Heart right ventricle (tissue), 16 donors: ENCODE measurements around the gene CGB1. TPM values are rescaled to one million over a fixed set of nuclear protein-coding genes. Genes with fewer than 3 reads are reported as not detected.
"Not testable (repeated sequence)": the region's sequence is repeated elsewhere in the genome, so short reads cannot be mapped to it uniquely, and the experiment has no call there.

ENCODE experiments used
- ATAC-seq, 8 donors: fragments of 200-7000 bp; cut with Tn5 transposase; one replicate each; pipeline ENCODE4 v1.9.1; 2020; ENCODE audit warnings: mild to moderate bottlenecking in 8 of 8, moderate library complexity in 8 of 8, moderate number of reproducible peaks in 1 of 8
- DNase-seq, 2 donors: peaks; one replicate each; pipeline ENCODE4 v3.0.0-alpha.2; 2020
- H3K27ac ChIP-seq, 10 donors: fragments of 200-600 bp; sonication (generic) in 2 of 10; one replicate each; pipeline versions ENCODE4 v1.5.0 to v1.8.0; 2020 to 2022; ENCODE audit warnings: mild to moderate bottlenecking in 3 of 10
- H3K27me3 ChIP-seq, 7 donors: fragments of 200-600 bp; one replicate each; pipeline ENCODE4 v1.8.0; 2021 to 2022; ENCODE audit warnings: mild to moderate bottlenecking in 2 of 7
- H3K36me3 ChIP-seq, 9 donors: fragments of 200-600 bp; sonication (generic) in 1 of 9; one replicate each; pipeline versions ENCODE4 v1.5.0 to v1.8.0; 2020 to 2022; ENCODE audit warnings: mild to moderate bottlenecking in 2 of 9
- H3K4me1 ChIP-seq, 9 donors: fragments of 200-600 bp; sonication (generic) in 1 of 9; one replicate each; pipeline versions ENCODE4 v1.5.0 to v1.8.0; 2020 to 2022; ENCODE audit warnings: mild to moderate bottlenecking in 4 of 9
- H3K4me3 ChIP-seq, 10 donors: fragments of 200-600 bp; sonication (generic) in 2 of 10; one replicate each; pipeline versions ENCODE4 v1.5.0 to v1.8.0; 2020 to 2022; ENCODE audit warnings: mild to moderate bottlenecking in 7 of 10, moderate library complexity in 2 of 10
- H3K9me3 ChIP-seq, 11 donors: fragments of 200-600 bp in 10 of 11; sonication (generic) in 2 of 11; one replicate each; pipeline versions ENCODE4 v1.5.0 to v1.8.0; 2013 to 2022; ENCODE audit warnings: mild to moderate bottlenecking in 2 of 11, control low read depth in 1 of 11, moderate library complexity in 1 of 11
- CTCF ChIP-seq, 9 donors: fragments of 200-600 bp; sonication (generic) in 2 of 9; IDR thresholded peaks; one replicate each; pipeline versions ENCODE4 v1.5.0 to v1.8.0; 2021 to 2022; ENCODE audit warnings: antibody characterized with exemption in 9 of 9, mild to moderate bottlenecking in 5 of 9, moderate library complexity in 1 of 9
- WGBS, 2 donors: extraction: QIAGEN DNeasy Blood & Tissue Kit; methylation state at CpG; one replicate each; pipeline ENCODE4 v1.1.7; 2013; ENCODE audit warnings: inconsistent platforms in 1 of 2; 5-methylcytosine and 5-hydroxymethylcytosine counted together
- intact Hi-C, 10 donors: fragments of 100-400 bp; cut with DNase I; formaldehyde crosslinking; loops; one replicate each; pipeline versions ENCODE4 v1.11.1 to v1.14.2; 2022
- polyA plus RNA-seq, 2 donors: library from polyadenylated mRNA; stranded (reverse); fragments of 200-250 nt; gene quantifications; one replicate each; pipeline ENCODE4 v1.2.3, GENCODE V29; 2013
- total RNA-seq, 10 donors: library from RNA; stranded (reverse); fragmentation: NEBNext Ultra II Directional in 3 of 10; extraction: Animal tissue kit (Norgen Biotek cat#: 25700) in 3 of 10; gene quantifications; one replicate each; pipeline versions ENCODE4 v1.2.1 to v1.2.4, GENCODE V29; 2021 to 2023
- donor health status: Arrhythmogenic right ventricular cardiomyopathy.
- donor health status: ischemic (EF 13 %, LVEDD 7.1; RV severe dilation, severe dysfunction).
- donor health status: healthy with polysubstance abuse.
- donor health status: DM: no; HTN: yes; CAD: no.
- donor health status: DM: no; HTN: no; CAD: no.
- donor health status: ischemic (EF 25% LVEDD 6.9; RV normal size, moderate dysfunction).
- donor health status: ischemic (EF 25% LVEDD 5.7; RV mildly dilated, moderate dysfunction).
- donor health status: healthy.
- donor health status: DM: yes; HTN: yes; CAD: no.
- donor health status: Ischemic cardiomyopathy.
- donor health status: ischemic (EF 35%, LVEDD 5.7; RV mildly dilated, moderate dysfunction).
- donor health status: nonischemic (EF 11% LVEDD 7.7; RV severe dilation, severe dysfunction).
- donor health status: DM: yes; HTN: yes; CAD: no.
- donor health status: PGD.
- donor health status: ischemic (EF 29% LVEDD 5.4; RV normal size, mild dysfunction).
- donor health status: nonischemic (EF 23%, LVEDD 6.1; RV moderate dilation, normal function).

The CGB1 gene
- total and polyA plus RNA-seq, 12 donors = not detected

- Histone ChIP-seq H3K4me3 (no peak overlapping the region), H3K9me3 (no peaks in the 10 kb centered on the region), H3K27ac (no peak overlapping the region), H3K27me3 (no peaks in the 10 kb centered on the region), H3K36me3 (no peaks in the 10 kb centered on the region), H3K4me1 (no peaks in the 10 kb centered on the region)
- ATAC-seq = no peak
- 74 to 79% methylated on average over 17 of the region's 17 CpGs for WGBS, 2 donors
- intact Hi-C loops = no loop called here
- DNase-seq = no peak
- TF ChIP-seq CTCF (IDR thresholded peaks at IDR 0.05) = no peak
Observed at GRCh38 chr19:49042177-49042576, 5.5 kb upstream of the CGB1 start.

DNA sequence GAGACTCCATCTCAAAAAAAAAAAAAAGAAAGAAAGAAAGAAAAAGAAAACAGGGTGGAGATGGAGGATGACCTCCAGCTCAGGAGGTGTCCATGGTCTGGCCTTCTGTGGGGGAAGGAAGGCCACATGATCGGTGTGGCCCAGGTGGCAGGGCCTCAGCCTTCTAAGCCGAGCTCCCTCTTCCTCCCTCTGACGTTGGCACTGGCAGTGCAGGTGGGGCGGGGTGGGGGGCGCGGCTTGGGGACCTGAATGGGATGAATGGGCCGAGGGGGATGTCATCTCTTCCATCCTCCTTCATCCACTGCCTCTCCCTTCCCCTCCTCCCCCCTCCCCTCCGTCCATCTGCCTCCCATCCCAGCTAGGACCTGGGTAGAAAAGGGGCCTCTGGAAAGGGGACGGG lies 3.0 kb upstream of the CGB1 start:
- DNase-seq, ATAC-seq: not testable (repeated sequence)
- WGBS, 2 donors = 60 to 79% methylated on average over 9 of the region's 9 CpGs

DNA sequence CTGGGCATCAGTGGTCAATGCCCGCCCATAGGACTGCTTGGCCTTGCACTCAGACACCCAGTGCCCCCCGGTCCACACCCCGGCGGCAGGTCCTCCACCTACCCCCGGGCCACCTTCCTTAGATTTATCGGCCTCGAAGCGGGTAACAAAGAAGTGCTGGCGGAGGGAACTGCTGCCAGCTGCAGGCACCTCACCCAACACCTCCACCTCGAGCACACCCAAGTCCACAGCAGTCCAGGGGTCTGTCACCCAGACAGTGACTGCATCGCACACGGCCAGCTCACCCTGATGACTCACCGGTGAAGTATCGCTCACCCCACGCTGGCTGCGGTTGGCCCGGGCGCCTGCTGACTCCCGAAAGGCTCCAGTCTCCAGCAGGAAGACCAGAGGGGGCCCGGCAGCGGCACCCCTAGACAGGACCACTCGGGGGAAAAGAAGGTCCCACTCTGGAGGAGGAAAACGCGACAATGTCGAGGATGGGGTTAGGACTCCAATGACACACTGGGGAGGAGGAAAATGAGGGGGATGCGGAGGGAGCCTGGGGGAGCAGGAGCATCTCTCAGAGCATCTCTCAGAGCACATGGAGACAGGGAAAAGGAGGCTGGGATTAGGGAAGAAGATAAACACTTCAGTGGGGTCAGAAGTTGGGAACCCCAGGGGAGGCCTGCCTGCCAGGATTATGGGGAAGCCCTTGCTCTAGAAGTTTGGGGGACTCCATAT lies 2.0 kb upstream of the CGB1 start:
- H3K4me3 ChIP-seq, H3K36me3 ChIP-seq, H3K9me3 ChIP-seq, ATAC-seq, H3K4me1 ChIP-seq, H3K27ac ChIP-seq, H3K27me3 ChIP-seq, intact Hi-C loops, DNase-seq: not testable (repeated sequence)
- 84% methylated on average over 26 of the region's 26 CpGs for WGBS, 2 donors

More for the DNA sequence above, 3.0 kb upstream of the CGB1 start:
- H3K27me3 ChIP-seq, H3K9me3 ChIP-seq, intact Hi-C loops, H3K4me1 ChIP-seq, H3K4me3 ChIP-seq, H3K27ac ChIP-seq, H3K36me3 ChIP-seq: not testable (repeated sequence)

- WGBS, 2 donors = 92 to 94% methylated on average over 6 of the region's 8 CpGs
- H3K9me3 ChIP-seq, intact Hi-C loops: not testable (repeated sequence)
Observed at GRCh38 chr19:49038111-49038510, 1.4 kb upstream of the CGB1 start.

DNA sequence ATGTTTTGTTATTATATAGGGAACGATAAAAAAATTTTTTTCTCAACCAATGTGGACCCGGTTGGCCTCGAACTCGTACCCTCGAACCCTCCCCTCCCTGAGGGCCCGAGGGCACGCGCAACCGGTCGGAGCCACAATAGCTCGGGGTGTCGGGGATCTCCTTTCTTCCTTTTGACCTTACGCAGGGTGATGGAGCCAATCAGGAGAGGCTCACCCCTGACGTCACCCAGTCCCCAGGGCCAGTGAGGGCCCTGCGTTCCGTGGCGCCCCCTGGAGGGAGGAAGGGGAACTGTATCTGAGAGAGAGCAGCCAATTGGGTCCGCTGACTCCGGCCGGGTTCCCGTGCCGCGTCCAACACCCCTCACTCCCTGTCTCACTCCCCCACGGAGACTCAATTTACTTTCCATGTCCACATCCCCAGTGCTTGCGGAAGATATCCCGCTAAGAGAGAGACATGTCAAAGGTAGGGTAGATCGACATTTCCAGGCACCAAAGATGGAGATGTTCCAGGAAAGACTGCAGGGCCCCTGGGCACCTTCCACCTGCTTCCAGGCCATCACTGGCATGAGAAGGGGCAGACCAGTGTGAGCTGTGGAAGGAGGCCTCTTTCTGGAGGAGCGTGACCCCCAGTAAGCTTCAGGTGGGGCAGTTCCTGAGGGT lies 4.9 kb downstream of the CGB1 start, which contains the start of gene CGB2:
Gene CGB2, plus strand, starts transcription at position 249 of the 660 bp plus-strand sequence. Its CDS starts 206 bp downstream, at position 455.
- H3K4me1 ChIP-seq, intact Hi-C loops, H3K4me3 ChIP-seq, H3K9me3 ChIP-seq, H3K27ac ChIP-seq, H3K36me3 ChIP-seq, DNase-seq, ATAC-seq: not testable (repeated sequence)
- peak in 5 of 9 donors; percentile 11 to 46 (median 31) for TF ChIP-seq CTCF (IDR thresholded peaks at IDR 0.05)
- H3K27me3 ChIP-seq = peaks cover 0 to 11% (median 8%) of the 10 kb centered on the region in 7 donors
- 19 to 24% methylated on average over 28 of the region's 28 CpGs for WGBS, 2 donors

More at GRCh38 chr19:49038111-49038510, 1.4 kb upstream of the CGB1 start:
- ATAC-seq, H3K36me3 ChIP-seq, DNase-seq, H3K27ac ChIP-seq, H3K4me1 ChIP-seq, H3K27me3 ChIP-seq, H3K4me3 ChIP-seq: not testable (repeated sequence)

- H3K27me3 ChIP-seq, H3K4me1 ChIP-seq, H3K4me3 ChIP-seq, intact Hi-C loops, H3K9me3 ChIP-seq, H3K36me3 ChIP-seq, ATAC-seq, H3K27ac ChIP-seq, DNase-seq: not testable (repeated sequence)
- WGBS, 2 donors = 84 to 97% methylated on average over 5 to 6 of the region's 8 CpGs
Observed at GRCh38 chr19:49030323-49030722, 6.4 kb downstream of the CGB1 start.

- ATAC-seq, H3K36me3 ChIP-seq, H3K4me1 ChIP-seq, H3K9me3 ChIP-seq, DNase-seq, H3K27me3 ChIP-seq, intact Hi-C loops, H3K27ac ChIP-seq, H3K4me3 ChIP-seq: not testable (repeated sequence)
- WGBS, 2 donors = 80 to 81% methylated on average over 14 of the region's 14 CpGs
Observed at GRCh38 chr19:49029749-49030148, 6.9 kb downstream of the CGB1 start.

DNA sequence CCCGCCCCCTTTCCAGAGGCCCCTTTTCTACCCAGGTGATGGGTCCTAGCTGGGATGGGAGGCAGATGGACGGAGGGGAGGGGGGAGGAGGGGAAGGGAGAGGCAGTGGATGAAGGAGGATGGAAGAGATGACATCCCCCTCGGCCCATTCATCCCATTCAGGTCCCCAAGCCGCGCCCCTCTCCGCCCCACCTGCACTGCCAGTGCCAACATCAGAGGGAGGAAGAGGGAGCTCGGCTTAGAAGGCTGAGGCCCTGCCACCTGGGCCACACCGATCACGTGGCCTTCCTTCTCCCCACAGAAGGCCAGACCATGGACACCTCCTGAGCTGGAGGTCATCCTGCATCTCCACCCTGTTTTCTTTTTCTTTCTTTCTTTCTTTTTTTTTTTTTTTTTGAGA lies 8.0 kb downstream of the CGB1 start:
- H3K27ac ChIP-seq, H3K4me3 ChIP-seq, intact Hi-C loops, H3K4me1 ChIP-seq, ATAC-seq, DNase-seq, H3K9me3 ChIP-seq, H3K27me3 ChIP-seq, H3K36me3 ChIP-seq: not testable (repeated sequence)
- WGBS, 2 donors = 83 to 89% methylated on average over 3 to 8 of the region's 9 CpGs

DNA sequence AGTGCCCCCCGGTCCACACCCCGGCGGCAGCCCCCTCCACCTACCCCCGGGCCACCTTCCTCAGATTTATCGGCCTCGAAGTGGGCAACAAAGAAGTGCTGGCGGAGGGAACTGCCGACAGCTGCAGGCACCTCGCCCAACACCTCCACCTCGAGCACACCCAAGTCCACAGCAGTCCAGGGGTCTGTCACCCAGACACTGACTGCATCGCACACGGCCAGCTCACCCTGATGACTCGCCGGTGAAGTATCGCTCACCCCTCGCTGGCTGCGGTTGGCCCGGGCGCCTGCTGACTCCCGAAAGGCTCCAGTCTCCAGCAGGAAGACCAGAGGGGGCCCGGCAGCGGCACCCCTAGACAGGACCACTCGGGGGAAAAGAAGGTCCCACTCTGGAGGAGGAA lies 11.1 kb downstream of the CGB1 start:
- ATAC-seq, H3K4me1 ChIP-seq, H3K9me3 ChIP-seq, H3K27me3 ChIP-seq, H3K36me3 ChIP-seq, DNase-seq, H3K4me3 ChIP-seq, intact Hi-C loops, H3K27ac ChIP-seq: not testable (repeated sequence)
- 73 to 74% methylated on average over 22 to 23 of the region's 23 CpGs for WGBS, 2 donors
